Colon (tissue), 2 donors: ENCODE measurements around the gene LRRC37A2.
"Not testable (repeated sequence)": the region's sequence is repeated elsewhere in the genome, so short reads cannot be mapped to it uniquely, and the experiment has no call there.

Experiments
- FAIRE-seq: peaks from 2 replicates; lab custom pipeline; 2012; peaks lifted over from hg19 to GRCh38; lab: Jason Lieb, UNC
- donor health status: control.
- donor health status: control.

LRRC37A2 gene

DNA sequence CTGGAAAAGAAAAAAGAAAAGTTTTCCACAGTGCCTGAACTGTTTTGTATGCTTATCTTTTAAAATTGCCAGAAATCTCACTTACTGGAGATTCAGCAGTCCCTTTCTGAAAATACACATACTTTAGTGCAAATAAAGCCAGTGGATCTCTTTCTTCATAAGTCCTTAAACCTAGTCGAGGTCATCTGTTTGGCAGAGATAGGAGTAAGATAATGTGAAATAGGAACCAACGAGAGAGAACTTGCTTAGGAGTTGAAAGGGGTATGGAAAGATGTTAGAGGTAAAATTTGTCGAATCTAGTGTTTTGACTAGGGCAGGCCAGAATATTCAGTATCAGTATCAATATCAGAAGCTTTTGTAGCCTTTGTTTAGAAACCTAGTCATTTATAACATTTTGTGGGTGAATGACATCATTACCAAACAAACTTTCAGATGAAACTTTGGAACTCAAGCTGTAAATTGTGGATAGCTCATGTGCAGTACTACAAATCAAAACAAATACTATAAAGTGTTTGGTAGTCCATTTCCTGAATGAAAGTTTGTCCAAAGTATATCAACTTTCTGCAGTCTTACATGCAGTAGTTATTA lies 86.2 kb downstream of the LRRC37A2 start:
- peak; percentile 53 for FAIRE-seq

DNA sequence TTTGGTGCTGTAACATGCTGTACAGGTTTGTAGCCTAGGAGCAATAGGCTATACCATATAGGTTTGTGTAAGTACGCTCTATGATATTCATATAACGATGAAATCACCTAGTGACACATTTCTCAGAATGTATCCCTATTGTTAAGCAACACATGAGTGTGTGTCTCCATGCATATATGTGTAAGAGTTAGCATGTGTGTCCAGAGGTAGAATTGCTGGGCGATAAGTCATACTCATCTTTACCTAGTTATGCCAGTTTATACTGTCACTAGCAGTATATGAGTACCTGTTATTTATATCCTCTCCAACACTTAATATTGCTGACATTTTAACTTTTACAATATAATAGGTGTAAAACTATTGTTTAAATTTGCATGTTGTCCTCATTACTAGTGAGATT lies 88.5 kb downstream of the LRRC37A2 start:
- not testable (repeated sequence) for FAIRE-seq

DNA sequence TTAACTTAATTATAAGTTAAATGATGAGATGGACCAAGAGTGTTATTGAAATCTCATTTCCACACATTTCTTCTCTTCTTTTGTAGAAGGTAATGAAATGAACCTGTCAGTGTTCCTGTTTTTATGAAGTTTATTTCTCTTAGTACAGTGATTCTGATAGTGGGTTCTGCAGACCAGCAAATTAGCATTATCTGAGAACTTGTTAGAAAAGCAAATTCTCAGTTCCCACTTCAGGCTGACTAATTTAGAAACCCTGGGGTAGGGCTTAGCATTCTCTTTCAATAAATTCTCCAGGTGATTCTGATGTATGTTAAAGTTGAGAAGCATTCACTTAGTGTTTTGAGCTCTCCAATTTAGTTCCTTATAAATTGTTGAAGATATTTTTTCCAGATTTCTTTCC lies 90.9 kb downstream of the LRRC37A2 start:
- FAIRE-seq = not testable (repeated sequence)
